HG02610 (cell line): Measurements from ENCODE around the gene PER2.

ENCODE experiments used
- ATAC-seq: cut with Tn5 transposase; IDR thresholded peaks from one replicate; pipeline ENCODE4 v1.9.1; 2021; ENCODE audit warnings: mild to moderate bottlenecking, moderate library complexity; ENCODE audit not compliant: unreplicated experiment

Gene PER2

DNA sequence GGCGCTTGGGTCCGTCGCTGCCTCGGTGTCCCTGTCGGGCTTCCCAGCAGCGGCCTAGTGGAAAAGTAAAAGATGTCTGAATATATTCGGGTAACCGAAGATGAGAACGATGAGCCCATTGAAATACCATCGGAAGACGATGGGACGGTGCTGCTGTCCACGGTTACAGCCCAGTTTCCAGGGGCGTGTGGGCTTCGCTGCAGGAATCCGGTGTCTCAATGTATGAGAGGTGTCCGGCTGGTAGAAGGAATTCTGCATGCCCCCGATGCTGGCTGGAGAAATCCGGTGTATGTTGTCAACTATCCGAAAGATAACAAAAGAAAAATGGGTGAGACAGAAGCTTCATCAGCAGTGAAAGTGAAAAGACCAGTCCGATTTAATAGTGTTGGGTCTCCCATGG is 56.6 kb downstream of the PER2 start:
- ATAC-seq = no peak

DNA sequence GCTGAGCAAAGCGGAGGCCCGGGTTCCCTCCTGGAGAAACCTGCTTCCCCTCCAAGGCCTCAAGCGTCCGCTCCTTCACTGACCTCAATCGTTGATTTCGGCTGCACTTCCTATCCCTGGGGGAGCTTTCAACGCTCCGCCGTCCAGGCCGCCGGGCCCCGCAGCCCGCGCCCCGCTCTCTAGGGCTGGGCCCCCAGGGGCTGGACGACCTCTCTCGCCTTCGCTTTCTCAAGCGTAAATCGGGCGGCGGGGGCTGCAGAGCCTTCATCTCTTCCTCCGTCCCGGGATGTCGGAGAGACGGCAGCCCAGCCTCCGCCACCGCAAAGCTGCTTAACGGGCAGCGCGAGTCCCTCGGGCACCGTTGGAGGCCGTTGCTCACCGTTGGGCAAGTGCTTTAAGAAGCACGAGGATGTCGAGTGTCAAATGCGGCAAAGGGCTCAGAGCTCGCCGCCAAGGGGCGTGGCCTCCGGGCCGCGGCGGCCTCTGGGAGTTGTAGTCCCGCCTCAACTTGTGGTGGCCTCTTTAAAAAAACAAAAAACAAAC is 57.1 kb downstream of the PER2 start:
- no peak for ATAC-seq

DNA sequence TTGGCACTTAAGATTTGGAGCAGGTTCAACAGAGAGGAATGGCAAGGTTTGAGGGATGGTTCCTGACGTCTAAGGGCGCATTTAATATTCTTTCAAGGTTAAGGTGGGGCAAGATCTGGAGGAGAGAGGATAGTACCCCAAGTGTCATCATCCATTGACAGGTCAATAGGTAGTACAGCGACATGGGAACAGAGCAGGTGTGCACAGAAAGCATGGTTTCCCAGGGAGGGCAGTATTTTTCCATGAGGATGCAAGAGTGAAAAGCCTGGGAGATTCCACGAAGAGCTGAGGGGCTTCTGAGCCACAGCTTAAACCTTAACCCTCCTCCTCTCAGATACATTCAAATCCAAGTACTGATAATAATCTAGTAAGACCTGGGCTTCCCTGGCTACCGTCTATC is 57.7 kb downstream of the PER2 start:
- ATAC-seq = no peak

DNA sequence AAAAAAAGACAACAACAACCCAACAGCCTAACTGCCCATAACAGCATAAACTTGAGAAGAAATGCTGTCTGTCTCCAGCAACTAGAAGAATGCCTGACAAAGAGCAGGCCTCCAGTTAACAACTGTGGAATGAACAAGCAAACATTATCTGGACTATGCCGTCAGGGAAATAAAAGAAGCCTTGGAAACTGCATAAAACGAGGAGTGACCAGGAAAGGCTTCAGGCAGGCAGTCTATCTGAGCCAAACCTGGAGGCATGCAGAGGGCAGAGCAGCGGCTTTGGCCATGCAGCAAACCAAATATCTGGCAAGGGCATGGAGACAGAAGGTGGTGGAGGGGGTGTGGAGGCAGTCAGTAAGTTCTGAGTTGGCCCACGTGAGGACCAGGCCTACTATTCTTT is 59.7 kb downstream of the PER2 start:
- ATAC-seq = no peak

DNA sequence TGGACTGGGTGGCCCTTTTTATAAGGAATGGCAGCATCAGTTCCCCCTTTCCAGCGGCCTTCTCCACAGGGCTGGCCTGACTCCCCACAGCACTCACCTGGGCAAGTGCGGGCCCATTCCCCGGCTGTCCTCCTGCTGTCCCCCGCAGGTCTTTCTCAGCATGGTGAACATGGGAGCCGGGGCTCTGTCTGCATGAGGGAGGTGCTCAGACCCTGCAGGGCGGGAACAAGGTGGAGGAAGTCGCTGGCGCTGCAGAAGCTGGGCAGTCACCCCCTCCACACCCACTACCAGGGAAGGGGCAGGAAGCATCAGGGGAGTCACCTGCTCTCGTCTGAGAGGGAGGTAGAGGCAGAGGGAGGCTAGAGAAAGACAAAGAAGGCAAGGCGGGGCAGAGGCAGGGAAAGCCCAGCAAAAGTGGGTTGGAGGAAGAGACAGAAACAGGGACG is 60.8 kb downstream of the PER2 start:
- no peak for ATAC-seq

DNA sequence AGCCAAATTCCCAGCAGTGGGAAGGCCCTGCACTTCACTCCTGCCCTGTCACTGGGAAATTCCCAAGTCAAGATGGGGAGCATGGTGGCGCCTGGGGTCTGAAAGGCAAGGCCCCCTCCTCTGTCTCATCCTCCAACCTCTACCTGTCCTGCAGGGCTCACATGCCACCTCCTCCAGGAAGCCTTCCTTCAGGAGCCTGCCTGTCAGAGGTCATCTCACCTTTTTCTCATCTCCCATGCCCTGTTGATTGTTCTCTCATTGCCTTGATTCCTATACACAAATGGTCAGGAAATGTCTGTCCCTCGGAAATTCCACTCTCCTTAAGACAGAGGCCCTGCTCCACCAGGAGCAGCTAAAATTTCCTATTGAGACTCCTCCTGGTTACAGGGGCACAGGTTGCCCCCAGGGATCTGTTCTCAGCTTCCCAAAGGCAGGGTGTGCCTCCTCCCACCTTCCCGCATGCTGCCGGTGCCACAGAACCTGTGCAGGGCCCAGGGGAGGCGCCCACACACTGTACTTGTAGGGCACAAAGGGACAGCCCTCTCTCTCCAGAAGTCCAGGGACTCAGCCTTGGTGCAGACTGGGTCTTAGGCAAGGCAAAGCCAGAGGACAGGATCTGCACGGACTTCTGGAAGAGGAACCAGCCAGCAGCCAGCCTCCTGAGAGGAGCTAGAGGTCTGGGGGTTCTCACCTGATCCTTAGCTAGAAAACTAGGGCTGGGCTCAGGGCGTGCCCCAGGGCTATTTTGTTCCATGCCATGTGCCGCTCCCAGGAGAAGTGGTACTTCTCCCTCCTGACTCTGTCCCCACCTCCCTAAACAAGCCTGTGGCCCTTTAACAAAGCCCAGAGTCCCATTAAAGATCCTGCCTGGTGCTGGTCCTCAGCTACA is 61.5 kb downstream of the PER2 start:
- no peak for ATAC-seq

DNA sequence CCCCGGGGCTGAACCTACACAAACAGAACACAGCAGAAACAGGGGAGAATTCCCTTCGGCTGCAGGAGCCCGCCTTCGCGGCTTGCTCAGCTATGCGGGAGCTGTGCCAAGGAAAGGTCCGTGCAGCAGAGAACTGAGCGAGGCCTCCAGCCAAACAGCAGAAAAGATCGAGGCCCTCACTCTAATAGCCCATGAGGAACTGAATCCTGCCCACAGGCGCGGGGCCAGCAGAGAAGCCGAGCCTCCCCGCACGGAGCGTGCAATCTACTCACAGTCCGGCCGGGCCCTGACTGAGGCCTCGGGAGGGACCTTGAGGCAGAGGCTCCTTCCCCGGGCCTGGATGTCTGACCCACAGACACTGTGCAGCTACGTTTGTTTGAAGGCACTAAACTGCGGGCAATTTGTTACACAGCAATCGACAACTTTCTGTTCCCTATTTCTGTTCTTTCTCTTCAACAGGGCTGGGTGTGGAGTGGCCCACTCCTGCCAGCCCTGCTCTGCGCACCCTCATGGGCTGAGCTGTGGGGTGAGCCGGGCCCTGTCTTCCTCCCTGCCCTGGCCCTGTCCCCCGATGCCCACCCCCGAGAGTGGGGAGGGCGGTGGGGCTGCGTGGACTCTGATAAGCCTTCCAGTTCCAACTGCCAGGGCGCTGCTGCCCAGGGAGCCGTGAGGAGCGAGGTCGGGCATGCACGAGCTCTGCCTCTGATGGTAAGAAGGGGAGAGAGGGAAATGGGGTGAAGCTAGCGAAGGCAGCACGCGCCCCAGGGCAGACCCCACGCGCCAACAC is 62.3 kb downstream of the PER2 start:
- ATAC-seq = no peak

DNA sequence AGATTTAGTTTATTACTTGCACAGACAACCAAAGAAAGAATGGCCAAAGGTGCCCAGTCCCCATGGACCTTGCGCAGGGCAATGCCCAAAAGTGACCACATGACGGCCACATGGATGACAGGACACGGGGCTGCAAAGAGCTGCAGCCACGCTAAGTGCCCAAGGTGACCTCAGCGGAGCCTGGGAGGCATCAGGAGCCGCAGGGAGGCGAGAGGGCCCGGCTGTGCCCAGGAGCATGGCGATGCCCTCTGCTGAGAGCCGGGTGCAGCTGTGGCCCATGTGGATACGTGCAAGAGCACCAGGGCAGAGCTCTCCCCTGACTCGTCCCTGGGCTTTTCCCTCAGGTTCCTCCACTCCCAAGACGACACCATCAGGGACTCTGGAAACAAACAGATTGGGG is 63.3 kb downstream of the PER2 start:
- ATAC-seq = no peak

DNA sequence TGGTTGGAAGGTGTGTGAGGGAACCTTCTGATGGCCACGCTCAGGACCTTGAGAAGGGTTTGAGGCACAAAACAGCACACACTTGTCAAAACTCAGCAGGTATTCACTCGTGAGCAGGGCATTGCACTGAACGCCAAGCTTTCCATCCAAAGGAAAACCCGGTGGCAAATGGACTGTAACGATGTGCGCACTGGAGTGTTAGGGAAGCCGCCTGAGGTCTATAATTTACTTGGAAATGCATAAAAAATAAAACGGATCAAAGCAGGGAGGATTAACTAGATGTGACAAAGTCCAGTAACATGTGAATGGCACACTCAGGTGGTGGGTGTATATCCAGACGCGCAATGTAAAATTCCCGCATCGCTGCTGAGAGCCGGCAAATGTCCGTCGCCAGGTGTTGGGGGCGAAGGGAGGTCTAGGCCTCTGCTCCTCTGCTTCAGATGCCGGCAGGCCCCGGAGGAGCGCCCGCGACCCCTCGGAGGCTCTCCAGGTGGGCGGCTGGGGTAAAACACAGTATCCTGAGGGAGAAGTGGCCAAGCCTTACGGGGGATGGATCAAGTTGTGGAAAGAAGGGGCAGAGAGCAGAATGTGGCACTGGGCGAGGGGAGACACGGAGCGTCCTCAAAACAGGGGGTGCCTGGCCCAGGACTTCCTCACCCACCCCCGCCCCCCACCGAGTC is 63.9 kb downstream of the PER2 start:
- ATAC-seq = no peak

DNA sequence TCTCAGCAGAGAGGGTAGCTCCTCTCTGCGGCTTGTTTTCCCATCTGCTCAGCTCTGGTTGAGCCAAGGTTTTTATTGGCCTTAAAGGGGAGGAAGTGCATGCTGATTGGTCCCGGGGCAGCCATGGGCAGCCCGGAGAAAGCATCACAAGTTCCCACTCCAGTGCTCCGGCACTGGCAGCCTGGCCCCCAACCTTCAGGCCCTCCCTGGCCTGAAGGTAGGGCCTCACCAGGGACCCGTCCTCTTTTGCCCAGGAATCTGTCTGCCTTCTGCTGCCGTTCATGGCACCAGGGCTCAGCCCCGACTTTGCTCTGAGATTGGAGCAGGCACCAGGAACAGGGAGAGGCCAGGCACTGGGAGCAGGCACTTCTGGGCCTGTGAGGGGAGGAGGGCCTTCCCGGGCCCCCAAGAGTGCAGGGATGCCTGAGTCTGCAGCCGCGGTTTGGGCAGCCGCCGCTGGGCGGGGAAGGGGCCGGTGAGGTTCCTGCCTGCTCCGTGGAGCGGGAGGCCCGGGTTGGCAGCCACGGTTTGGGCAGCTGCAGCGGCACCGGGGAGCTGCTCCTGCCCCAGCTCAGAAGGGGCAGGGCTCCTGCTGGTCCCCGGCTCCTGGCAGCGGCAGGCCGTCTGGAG is 67.4 kb downstream of the PER2 start:
- no peak for ATAC-seq

DNA sequence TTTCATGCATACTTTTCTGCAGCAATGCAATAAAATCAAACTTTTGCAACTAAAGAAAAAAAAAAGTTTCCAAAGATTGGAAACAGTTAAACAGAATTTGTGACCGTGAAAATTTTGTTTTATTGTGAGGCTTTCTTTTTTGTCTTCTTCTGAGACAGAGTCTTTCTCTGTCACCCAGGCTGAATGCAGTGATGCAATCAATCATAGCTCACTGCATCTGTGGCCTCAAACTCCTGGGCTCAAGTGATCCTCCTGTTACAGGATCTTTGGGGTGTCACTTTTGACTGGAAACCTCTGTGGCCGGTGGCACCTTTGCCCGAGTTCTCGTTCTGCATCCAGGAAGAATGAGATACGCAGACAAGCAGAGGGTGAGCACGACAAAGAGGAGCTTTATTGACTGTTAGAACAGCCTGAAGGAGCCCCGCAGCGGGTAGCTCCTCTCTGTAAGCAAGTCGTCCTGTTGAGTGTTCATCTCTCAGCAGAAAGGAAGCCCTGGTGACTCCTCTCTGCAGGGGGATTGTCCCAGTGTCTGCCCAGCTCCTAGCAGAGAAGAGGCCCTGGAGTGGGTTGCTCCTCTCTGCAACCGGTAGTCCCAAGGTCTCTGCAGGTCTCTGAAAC is 68.0 kb downstream of the PER2 start:
- no peak for ATAC-seq

DNA sequence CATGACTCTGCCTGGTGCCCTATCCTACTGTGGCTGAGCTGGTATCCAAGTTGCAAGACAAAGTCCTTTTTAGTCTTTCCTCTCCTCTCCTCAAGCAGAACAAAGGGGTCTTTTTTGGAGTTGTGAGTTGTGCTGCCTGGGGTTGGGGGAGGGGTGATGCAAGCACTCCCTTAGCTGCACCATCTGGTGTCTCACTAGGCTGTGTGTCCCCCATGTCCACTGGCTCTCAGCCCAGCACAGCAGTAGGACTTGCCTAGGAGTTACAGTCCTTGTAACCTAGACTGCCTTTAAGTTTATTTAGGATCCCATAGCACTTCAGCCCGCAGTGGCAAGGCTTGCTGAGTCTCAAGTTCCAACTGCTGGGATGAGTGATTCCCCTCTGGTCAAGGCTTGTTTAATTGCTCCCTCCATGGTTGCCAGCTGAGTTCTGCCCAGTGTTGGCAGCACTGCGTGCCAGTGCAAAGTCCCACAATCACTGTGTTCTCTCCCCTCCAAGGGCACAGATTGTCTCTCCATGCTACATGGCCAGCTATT is 71.7 kb downstream of the PER2 start:
- no peak for ATAC-seq

DNA sequence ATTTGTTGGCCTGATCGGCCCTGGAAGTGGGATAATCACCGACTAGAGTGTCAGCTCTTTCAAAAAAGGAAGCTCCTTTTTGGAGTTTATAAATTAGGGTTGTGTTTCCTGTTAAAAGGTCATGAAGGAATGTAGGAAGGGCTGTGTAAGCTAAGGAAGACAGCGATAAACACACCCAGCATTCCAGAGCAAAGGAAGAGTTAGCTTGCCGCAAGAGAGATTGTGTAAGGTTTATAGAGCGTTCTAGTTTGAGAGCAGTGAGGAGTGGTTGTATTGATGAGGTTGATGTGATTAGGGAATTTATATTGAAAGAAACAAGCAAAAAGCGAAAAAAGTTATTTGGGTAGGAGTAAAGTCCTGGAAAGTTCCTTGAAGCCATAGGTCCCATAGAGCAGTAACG is 81.4 kb downstream of the PER2 start:
- ATAC-seq = no peak

DNA sequence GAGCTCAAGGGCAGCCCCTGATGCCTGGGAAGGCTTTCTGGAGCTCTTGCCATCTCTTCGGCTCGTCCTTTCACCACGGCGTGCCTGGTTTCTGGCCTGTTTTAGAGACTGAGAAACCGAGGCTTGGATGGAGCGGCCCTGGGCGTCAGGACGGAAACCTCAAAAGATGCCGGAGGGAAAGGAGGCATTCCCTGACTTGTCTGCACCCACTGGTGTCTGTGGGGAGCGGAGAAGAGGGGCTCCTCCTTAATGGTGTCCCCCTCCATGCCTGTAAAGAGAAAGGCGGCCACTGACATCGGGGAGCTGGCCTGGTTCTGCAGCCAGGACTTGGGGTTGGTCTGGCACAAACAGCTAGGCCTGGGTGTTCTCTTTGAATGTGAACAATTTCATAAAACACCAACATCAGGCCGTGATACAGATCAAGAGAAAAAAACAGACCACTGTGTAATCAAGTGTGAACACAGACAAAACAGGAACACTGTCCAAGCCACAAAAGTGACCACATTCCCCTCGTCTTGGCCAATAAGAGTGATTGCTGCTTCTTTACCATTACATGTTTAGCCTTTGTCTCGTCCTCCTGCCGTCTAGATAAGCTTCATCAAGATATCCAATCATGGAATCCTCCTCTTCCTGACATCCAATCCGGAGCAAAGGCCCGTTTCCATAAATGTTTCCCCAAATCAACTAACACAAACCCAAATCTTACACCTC is 84.3 kb downstream of the PER2 start:
- ATAC-seq = peak; percentile 6

DNA sequence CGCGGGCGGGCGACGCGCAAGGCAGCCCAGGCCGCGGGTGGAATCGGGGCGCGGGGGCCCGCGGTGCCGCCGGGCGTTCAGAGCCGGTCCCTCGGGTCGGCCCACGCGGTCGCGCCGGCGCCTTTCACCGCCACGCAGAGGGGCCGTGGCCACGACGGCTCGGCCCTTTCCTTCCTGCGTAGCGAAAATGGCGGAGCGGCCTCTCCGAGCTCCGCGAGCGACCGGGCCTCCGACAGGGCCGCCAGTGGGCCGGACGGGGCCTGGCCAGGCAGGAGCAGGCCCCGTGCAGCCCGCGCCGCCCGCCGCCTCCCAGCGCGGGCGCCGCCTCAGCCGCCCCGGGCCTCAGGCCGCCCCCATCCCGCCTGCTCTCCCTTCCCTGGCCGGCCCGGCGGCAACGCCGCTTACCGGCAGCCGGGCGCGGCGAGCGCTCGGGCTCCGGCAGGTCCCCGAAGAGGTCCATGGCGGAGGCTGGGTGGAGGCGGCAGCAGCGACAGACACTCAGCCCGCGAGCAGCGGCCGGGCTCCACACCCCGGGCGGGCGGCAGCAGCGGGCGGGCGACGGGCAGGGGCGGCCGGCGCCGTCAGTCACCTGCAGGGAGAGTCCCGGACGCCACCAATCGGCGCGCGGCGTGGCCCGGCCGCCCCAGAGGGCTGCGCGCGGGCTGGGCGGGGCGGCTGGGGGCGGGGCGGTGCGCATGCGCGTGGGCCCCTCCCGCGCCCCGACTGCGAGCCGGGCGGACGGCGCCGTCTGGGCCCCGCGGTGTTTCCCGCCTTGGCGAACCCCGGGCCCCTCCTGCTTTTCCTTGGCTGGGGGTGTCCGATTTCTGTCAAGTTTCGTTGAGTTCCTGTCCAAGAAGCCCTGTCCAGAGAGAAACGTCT is 85.1 kb downstream of the PER2 start, which contains the start of gene ILKAP:
Gene ILKAP, minus strand, starts transcription at position 602 of the 879 bp plus-strand sequence. Its CDS starts 142 bp downstream, at position 460.
- peak; percentile 94 for ATAC-seq

DNA sequence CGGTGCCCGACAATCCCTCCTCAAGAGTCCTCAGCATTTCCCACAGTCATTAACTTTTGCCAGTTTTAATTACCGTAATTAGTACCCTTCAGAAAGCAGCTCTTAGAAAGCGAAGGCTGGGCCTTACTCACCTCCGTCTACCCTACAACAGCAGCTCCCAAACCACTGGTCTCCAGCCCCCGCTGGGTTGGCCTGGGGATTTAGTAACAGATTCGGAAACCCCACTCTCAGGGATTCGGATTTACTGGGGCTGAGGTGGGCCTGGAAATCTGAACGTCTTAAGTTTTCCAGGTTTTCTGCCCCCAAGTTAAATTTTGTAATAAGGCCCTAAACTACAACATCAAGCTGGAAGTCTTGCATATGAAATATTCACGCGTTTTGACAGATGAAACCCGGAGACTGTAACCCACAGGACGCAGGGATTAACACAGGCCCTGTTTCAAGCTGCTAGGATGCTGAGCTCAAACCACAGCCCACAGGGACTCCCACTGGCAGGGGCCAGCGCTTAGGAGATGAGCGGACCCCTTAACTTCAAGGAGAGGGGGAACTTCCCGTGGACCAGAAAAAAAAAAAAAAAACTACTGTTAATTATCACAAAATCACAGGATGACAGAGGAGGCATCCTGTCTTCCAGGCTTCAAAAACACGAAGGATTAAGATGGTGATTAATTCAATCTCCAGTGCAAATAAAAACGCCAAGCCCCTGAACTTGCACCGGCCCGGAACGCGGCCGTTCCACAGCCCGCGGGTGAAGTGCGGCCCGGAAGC is 85.9 kb downstream of the PER2 start:
- no peak for ATAC-seq
